ENCODE data around the gene COL15A1.

The COL15A1 gene

GRCh38 chr9:98974994-98975712, 31.4 kb downstream of the COL15A1 start:
- H3K27ac Mint-ChIP-seq, result no peak overlapping the region
- intact Hi-C loops (cut with micrococcal nuclease), result loop anchor here (1.0 to 5.0 kb wide), 3 partner anchors 18 to 128 kb away; no protein-coding TSS in a partner anchor
- H3K36me3 Mint-ChIP-seq (ENCODE audit: low read depth), result no peaks in the 10 kb centered on the region
- H3K27me3 Mint-ChIP-seq, result peaks cover 53% of the 10 kb centered on the region
- H3K9me3 Mint-ChIP-seq, result no peaks in the 10 kb centered on the region
- no peak overlapping the region for H3K4me3 Mint-ChIP-seq
- H3K4me1 Mint-ChIP-seq (ENCODE audit: low read depth), result no peaks in the 10 kb centered on the region

DNA sequence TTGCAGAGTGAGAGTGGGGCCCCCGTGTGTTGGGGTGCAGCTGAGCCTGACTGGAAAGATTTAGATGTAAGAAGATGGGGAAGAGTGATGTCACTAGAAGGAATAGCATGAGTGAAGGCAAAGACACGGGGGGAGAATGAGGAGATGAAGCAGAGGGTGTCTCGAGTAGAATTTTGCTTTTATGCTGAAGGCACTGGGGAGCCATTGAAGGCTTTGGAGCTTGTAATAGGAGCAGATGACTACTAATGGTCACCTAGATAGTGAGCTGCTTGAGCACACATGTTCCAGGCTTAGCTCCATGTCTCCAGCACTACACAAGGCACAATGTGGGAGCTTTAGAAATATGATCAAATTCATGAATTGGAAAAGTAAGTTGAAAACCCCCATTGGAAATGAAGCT, 32.1 kb downstream of the COL15A1 start:
- Mint-ChIP-seq H3K4me1 (ENCODE audit: low read depth) (no peaks in the 10 kb centered on the region), H3K9me3 (no peaks in the 10 kb centered on the region), H3K4me3 (no peak overlapping the region), H3K27me3 (peaks cover 55% of the 10 kb centered on the region), H3K27ac (no peak overlapping the region), H3K36me3 (ENCODE audit: low read depth) (no peaks in the 10 kb centered on the region)
- intact Hi-C loops (cut with micrococcal nuclease), result loop anchor here (1.0 to 5.0 kb wide), 3 partner anchors 17 to 129 kb away; no protein-coding TSS in a partner anchor

DNA sequence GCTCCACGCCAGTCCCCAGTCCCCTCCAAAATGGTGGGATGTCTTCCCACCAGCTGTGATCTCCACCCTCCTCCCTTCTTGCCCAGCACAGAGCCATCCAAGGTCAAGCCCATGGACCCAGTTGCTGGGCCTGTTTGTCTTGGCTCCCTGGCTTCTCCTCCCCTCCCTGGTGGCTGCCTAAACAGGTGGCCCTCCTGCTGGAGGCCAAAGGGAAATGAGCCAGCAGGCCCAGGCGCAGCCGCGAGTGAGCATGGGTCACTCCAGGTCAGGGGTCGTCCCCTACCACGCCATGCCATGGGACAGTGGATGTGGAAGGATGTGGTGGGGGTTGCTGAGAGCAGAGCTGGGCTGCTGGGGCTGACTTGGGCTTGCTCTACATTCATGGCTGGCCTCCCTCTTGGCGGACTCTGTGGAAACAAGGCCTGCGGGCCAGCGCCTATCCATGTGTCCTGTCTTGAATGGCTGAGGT, 33.6 kb downstream of the COL15A1 start:
- no peaks in the 10 kb centered on the region for H3K4me1 Mint-ChIP-seq (ENCODE audit: low read depth)
- peaks cover 55% of the 10 kb centered on the region for H3K27me3 Mint-ChIP-seq
- H3K27ac Mint-ChIP-seq, result no peak overlapping the region
- intact Hi-C loops (cut with micrococcal nuclease), result loop anchor here (5.0 kb wide), 1 partner anchor 130 kb away; no protein-coding TSS in a partner anchor
- H3K36me3 Mint-ChIP-seq (ENCODE audit: low read depth), result no peaks in the 10 kb centered on the region
- H3K4me3 Mint-ChIP-seq, result no peak overlapping the region
- no peaks in the 10 kb centered on the region for H3K9me3 Mint-ChIP-seq

DNA sequence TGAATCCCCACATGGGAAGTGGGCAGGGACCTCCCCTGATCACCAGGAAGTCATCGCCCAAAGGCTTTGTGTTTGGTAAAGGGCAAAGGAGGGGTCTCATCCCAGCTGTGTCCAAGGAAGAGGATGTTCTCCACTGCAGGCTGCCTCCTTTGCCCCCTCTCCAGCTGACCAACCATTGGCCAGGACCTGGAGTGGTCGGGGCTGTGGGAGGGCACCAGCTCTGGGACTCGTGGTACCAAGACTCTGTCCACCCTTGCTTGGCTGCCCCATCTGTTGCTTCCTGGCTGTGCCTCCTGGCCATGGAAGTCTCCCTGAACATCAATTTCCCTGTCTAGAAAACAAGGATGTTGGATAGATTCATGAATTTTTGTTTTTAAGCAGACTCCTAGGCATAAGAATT, 34.1 kb downstream of the COL15A1 start:
- Mint-ChIP-seq H3K27me3 (peaks cover 51% of the 10 kb centered on the region), H3K27ac (no peak overlapping the region), H3K9me3 (no peaks in the 10 kb centered on the region), H3K36me3 (ENCODE audit: low read depth) (no peaks in the 10 kb centered on the region), H3K4me3 (no peak overlapping the region), H3K4me1 (ENCODE audit: low read depth) (no peaks in the 10 kb centered on the region)
- intact Hi-C loops (cut with micrococcal nuclease), result loop anchor here (5.0 kb wide), 1 partner anchor 131 kb away; no protein-coding TSS in a partner anchor

DNA sequence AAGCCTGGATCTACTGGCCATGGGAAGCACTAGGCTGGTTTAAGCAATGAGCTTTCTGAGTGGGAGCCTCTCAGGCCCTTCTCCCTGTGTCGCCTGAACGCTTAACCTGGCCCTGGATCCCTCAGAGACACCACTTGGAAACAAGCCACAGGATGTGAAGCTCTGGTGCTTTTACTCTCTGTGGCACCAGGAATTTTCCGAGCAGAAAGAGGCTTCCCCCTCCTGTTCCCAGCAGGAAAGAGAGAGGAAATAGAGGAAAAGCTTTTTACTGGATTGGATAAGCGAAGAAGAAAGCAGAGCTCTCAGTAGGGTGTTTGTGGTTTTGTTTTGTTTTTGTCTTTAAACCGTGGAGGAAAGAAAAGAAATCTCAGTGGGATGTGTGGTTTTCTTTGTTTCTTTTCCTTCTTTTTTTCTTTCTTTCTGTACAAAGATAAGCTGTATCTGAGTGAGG, 34.5 kb downstream of the COL15A1 start:
- Mint-ChIP-seq H3K4me1 (ENCODE audit: low read depth) (no peaks in the 10 kb centered on the region), H3K36me3 (ENCODE audit: low read depth) (no peaks in the 10 kb centered on the region), H3K27ac (no peak overlapping the region), H3K27me3 (peaks cover 51% of the 10 kb centered on the region), H3K9me3 (no peaks in the 10 kb centered on the region), H3K4me3 (no peak overlapping the region)
- intact Hi-C loops (cut with micrococcal nuclease), result loop anchor here (5.0 kb wide), 1 partner anchor 131 kb away; no protein-coding TSS in a partner anchor

GRCh38 chr9:98980291-98980690, 36.6 kb downstream of the COL15A1 start:
- intact Hi-C loops (cut with micrococcal nuclease), result no loop called here
- Mint-ChIP-seq H3K4me3 (no peak overlapping the region), H3K27ac (no peak overlapping the region), H3K4me1 (ENCODE audit: low read depth) (no peaks in the 10 kb centered on the region), H3K36me3 (ENCODE audit: low read depth) (no peaks in the 10 kb centered on the region), H3K9me3 (no peaks in the 10 kb centered on the region), H3K27me3 (peaks cover 46% of the 10 kb centered on the region)

DNA sequence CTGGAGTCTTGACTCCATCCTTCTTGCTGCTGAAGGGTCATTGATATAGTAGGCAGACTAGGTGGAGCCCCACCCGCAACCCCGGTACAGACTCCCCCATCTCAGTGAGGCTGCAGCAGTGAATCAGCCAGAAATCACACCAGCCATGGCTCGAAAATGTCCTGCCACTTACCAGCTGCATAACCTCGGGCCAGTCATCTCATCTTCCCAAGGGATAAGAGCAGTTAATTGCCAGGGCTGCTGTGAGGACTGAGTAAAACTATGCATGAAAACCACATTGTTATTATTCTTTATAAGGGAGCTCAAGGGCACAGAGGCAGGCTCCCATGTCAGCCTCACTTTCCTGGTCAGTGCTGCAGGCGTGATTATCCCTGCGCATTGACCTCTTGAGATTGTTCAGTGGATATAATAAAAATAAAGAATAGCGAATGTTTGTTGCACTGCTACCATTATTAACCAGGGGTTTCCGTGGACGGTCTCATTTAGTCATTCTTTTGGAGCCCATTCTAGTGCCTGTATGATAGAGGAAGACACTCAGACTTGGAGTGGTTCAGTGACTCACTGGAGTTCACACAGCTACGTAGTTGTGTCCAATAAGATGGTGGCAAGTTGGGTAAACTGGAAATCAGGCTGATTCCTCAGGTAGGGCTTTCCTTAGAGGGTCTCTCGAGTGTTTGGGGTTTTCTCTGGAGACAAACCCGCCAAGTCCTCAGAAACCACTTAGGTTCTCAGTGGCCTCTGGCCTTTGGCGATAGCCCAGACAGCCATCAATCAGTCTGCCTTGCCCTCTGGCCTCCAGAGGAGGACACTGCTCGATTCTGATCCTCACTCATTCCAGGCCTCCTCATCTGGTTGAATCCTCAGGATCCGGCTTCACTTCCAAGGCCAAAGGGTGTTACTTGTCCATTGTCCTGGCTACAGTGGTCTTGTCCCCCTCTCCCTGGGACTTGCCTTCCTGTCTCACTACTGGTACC, 39.9 kb downstream of the COL15A1 start:
- Mint-ChIP-seq H3K27ac (no peak overlapping the region), H3K4me3 (no peak overlapping the region), H3K27me3 (peaks cover 41% of the 10 kb centered on the region), H3K4me1 (ENCODE audit: low read depth) (no peaks in the 10 kb centered on the region), H3K36me3 (ENCODE audit: low read depth) (no peaks in the 10 kb centered on the region), H3K9me3 (no peaks in the 10 kb centered on the region)
- intact Hi-C loops (cut with micrococcal nuclease), result no loop called here

- Mint-ChIP-seq H3K36me3 (ENCODE audit: low read depth) (no peaks in the 10 kb centered on the region), H3K9me3 (no peaks in the 10 kb centered on the region), H3K4me1 (ENCODE audit: low read depth) (peaks cover 12% of the 10 kb centered on the region), H3K4me3 (no peak overlapping the region), H3K27me3 (peaks cover 51% of the 10 kb centered on the region), H3K27ac (no peak overlapping the region)
- intact Hi-C loops (cut with micrococcal nuclease), result no loop called here
Measured at GRCh38 chr9:98985596-98985995, 41.9 kb downstream of the COL15A1 start.

- Mint-ChIP-seq H3K36me3 (ENCODE audit: low read depth) (no peaks in the 10 kb centered on the region), H3K27me3 (peaks cover 57% of the 10 kb centered on the region), H3K4me1 (ENCODE audit: low read depth) (peaks cover 13% of the 10 kb centered on the region), H3K27ac (no peak overlapping the region), H3K4me3 (no peak overlapping the region), H3K9me3 (no peaks in the 10 kb centered on the region)
- intact Hi-C loops (cut with micrococcal nuclease), result no loop called here
Measured at GRCh38 chr9:98986866-98987651, 43.4 kb downstream of the COL15A1 start.

DNA sequence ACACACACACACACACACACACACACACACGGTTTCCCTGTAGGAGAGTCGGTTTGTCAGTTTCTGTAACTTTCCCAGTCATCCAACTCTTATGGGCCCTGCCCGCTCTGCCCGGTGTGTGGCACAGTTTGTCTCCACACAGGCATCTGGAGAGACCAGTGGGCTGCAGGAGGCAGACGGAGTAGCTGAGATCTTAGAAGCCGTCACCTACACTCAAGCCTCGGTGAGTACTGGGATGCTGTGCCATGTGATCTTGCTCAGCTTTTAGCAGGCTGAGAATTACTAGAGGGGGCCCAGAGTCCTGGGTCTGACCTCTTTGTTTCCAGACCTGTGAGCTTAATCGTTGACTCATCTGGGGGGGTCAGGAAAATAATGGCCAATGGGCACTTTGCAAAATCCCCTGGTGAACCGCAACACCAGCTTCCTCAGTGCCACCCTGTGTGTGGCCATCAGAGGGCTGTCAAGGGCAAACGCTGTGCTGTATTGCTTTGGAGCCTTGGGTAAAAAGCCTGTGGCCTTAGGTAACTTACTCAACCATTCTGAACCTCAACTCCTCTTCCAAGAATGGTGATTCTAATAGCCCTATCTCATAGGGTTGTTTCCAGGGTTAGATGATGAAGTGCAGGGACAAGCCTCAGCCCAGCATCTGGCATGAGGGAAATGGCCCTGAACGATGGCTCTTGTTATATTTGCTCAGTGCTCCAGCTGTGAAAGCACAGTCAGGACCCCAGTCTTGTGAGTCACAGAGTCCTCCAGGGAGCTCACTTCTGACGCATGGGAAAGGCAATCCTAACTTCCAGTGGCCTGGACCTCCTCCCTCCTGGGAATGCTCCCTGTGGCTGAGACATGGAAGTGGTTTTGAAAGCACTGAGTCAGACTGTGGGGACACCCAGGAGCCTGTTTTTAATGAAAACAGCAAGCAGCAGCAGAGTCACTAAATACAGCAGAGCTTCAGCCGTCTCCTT, 45.6 kb downstream of the COL15A1 start:
- Mint-ChIP-seq H3K4me3 (no peak overlapping the region), H3K27ac (no peak overlapping the region), H3K4me1 (ENCODE audit: low read depth) (peaks cover 30% of the 10 kb centered on the region), H3K27me3 (peaks cover 62% of the 10 kb centered on the region), H3K36me3 (ENCODE audit: low read depth) (no peaks in the 10 kb centered on the region), H3K9me3 (no peaks in the 10 kb centered on the region)
- intact Hi-C loops (cut with micrococcal nuclease), result no loop called here

DNA sequence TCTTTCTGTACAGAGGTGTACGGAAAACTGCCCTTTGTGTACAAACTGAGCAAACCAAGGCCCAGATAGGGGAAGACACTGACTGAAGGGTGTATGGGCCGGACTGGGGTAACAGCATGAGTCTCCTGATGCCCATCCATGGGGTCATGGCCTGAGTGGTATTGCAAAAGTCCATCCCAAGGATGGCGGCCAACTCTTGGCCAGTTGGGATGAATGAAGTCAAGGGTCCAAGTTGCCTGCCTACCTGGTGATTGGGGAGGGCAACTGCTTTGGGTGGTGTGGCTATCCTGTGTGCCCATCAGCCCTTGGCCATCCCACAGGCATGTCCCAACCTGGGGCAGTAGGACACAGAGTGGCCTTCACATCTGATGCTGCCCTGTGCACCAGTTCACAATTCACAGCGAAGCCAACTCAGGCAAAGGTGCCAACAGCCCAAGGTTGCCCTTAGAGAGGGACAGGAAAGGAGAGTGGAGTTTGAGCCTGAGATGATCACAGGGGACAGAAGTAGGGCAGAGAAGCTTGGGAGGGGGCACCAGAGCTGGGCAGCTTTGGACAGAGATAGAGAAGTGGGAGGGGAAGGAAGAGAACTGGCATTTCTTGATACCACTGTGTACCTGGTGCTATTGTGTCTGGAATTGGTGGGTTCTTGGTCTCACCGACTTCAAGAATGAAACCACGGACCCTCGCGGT, 46.6 kb downstream of the COL15A1 start:
- no peaks in the 10 kb centered on the region for H3K9me3 Mint-ChIP-seq
- no peak overlapping the region for H3K4me3 Mint-ChIP-seq
- H3K27ac Mint-ChIP-seq, result peak overlapping the region; percentile 8
- peaks cover 40% of the 10 kb centered on the region for H3K4me1 Mint-ChIP-seq (ENCODE audit: low read depth)
- intact Hi-C loops (cut with micrococcal nuclease), result no loop called here
- no peaks in the 10 kb centered on the region for H3K36me3 Mint-ChIP-seq (ENCODE audit: low read depth)
- peaks cover 72% of the 10 kb centered on the region for H3K27me3 Mint-ChIP-seq

Data from dendritic cell treated with granulocyte-macrophage colony-stimulating factor and Interleukin-4, amounts not matched to agents 40 ng/mL and 50 ng/mL, for 4 days (primary cell).